ENCODE measurements around the gene EHD4. TPM values are rescaled to one million over a fixed set of nuclear protein-coding genes. Genes with fewer than 3 reads are reported as not detected.

The EHD4 gene
- total RNA-seq, 1 donor from 2014 or later, result 64.9 TPM

DNA sequence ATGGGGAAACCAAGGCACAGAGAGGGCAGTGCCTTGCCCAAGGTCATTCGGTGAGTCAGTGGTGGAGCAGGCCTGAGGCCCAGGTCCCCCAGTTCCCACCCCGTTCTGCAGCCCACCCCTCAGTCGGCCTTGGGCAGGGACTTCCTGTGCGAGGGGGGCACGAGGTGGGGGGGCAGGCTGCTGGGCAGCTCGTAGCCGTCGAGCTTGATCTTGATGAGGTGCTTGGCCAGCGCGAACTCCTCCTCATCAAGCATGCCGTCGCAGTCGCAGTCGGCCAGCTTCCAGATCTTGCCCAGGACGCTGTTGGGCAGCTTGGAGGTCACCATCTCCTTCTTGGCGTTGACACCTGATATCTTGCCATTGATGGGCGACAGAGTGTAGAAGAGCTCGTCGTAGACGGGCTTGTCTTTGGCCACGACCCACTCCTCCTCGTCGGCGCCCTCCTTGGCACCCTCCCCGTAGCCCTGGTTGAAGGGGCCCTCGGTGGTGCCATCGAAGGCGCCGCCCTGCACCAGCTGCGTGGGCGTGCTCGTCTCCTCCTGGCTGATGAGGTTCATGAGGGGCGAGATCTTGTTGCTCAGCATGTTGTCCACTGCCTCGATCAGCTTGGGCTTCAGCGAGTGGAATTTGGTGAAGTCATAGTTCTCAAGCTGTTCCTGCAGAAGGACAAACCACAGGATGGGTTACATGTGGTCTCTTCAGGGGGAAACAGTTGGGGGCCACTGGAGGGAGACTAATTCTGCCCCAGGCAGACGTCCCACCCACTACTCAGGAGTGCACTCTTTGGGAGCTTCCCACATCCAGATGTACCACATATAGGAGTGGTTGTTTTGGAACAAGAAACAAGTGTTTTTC is 71.6 kb downstream of the EHD4 start:
- H3K27ac Mint-ChIP-seq (ENCODE audit: unreplicated experiment), result no peak overlapping the region
- H3K9me3 Mint-ChIP-seq (ENCODE audit: unreplicated experiment), result no peaks in the 10 kb centered on the region
- TF ChIP-seq, protein P1, sequence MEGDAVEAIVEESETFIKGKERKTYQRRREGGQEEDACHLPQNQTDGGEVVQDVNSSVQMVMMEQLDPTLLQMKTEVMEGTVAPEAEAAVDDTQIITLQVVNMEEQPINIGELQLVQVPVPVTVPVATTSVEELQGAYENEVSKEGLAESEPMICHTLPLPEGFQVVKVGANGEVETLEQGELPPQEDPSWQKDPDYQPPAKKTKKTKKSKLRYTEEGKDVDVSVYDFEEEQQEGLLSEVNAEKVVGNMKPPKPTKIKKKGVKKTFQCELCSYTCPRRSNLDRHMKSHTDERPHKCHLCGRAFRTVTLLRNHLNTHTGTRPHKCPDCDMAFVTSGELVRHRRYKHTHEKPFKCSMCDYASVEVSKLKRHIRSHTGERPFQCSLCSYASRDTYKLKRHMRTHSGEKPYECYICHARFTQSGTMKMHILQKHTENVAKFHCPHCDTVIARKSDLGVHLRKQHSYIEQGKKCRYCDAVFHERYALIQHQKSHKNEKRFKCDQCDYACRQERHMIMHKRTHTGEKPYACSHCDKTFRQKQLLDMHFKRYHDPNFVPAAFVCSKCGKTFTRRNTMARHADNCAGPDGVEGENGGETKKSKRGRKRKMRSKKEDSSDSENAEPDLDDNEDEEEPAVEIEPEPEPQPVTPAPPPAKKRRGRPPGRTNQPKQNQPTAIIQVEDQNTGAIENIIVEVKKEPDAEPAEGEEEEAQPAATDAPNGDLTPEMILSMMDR (IDR thresholded peaks at IDR 0.05; ENCODE audit: unreplicated experiment), result no peak
- H3K36me3 Mint-ChIP-seq (ENCODE audit: low read depth, unreplicated experiment), result peaks cover 47% of the 10 kb centered on the region
- no peak overlapping the region for H3K4me3 Mint-ChIP-seq (ENCODE audit: unreplicated experiment)
- no peak for DNase-seq (ENCODE audit: low spot score)
- peaks cover 7% of the 10 kb centered on the region for H3K27me3 Mint-ChIP-seq (ENCODE audit: unreplicated experiment)
- H3K4me1 Mint-ChIP-seq (ENCODE audit: unreplicated experiment), result peaks cover 7% of the 10 kb centered on the region

DNA sequence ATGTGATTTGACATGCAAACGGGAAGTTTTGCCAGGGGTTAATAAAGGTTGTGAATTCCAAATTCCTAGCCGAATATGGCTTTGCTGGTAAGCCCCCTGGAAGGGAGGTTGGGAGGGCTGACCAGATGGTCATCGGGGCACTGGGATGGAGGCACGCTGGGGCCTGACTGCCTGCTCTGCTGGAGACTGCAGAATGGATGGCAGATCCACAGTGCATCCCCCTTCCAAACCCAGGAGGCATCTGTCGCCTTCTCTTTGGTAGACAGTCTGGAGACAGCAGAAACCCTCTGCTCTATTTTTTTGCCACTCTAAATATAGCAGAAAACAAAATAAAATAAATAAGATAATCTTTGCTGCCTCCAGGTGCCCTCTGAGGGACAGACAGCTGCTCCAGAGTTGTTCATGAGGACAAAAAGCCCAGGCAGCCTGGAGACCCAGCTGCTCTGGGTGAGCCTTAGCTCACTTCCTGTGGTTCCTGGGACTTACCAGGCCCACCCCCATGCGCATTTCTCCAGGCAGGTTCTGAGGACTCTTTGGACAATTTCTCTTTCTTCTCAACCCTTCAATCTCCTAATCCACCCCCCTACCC is 72.4 kb downstream of the EHD4 start:
- peaks cover 41% of the 10 kb centered on the region for H3K36me3 Mint-ChIP-seq (ENCODE audit: low read depth, unreplicated experiment)
- no peak overlapping the region for H3K27ac Mint-ChIP-seq (ENCODE audit: unreplicated experiment)
- H3K4me1 Mint-ChIP-seq (ENCODE audit: unreplicated experiment), result peaks cover 12% of the 10 kb centered on the region
- no peaks in the 10 kb centered on the region for H3K9me3 Mint-ChIP-seq (ENCODE audit: unreplicated experiment)
- H3K27me3 Mint-ChIP-seq (ENCODE audit: unreplicated experiment), result peaks cover 13% of the 10 kb centered on the region
- TF ChIP-seq, protein P1 (IDR thresholded peaks at IDR 0.05; ENCODE audit: unreplicated experiment), result no peak
- no peak overlapping the region for H3K4me3 Mint-ChIP-seq (ENCODE audit: unreplicated experiment)
- DNase-seq (ENCODE audit: low spot score), result no peak

DNA sequence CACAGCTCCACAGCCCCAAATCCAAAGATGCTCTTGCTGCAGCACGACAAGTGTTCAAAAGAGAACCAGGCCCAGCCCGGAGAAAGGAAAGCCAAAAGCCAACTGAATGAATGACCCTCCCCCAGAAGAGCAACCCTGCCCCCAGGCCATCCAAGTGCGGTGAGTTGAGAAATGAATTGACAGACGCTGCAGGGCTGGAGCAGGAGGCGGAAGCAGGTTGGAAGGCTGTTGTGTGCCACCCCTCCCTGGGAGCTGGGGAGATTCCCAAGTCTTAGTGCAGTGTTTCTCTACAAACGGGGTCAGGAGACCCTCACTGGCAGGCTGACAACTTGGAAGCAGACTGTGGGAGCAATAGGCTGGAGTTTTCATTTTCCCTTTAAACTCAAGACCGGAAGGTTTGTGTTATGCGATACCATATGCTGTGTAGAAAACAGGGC is 75.0 kb downstream of the EHD4 start:
- H3K36me3 Mint-ChIP-seq (ENCODE audit: low read depth, unreplicated experiment), result peaks cover 40% of the 10 kb centered on the region
- no peaks in the 10 kb centered on the region for H3K9me3 Mint-ChIP-seq (ENCODE audit: unreplicated experiment)
- TF ChIP-seq, protein P1 (IDR thresholded peaks at IDR 0.05; ENCODE audit: unreplicated experiment), result no peak
- peaks cover 12% of the 10 kb centered on the region for H3K27me3 Mint-ChIP-seq (ENCODE audit: unreplicated experiment)
- no peak for DNase-seq (ENCODE audit: low spot score)
- H3K4me3 Mint-ChIP-seq (ENCODE audit: unreplicated experiment), result no peak overlapping the region
- H3K27ac Mint-ChIP-seq (ENCODE audit: unreplicated experiment), result no peak overlapping the region
- peaks cover 5% of the 10 kb centered on the region for H3K4me1 Mint-ChIP-seq (ENCODE audit: unreplicated experiment)

GRCh38 chr15:41896566-41896965 is 75.8 kb downstream of the EHD4 start:
- Mint-ChIP-seq H3K27me3 (ENCODE audit: unreplicated experiment) (peaks cover 14% of the 10 kb centered on the region), H3K36me3 (ENCODE audit: low read depth, unreplicated experiment) (peaks cover 33% of the 10 kb centered on the region), H3K4me1 (ENCODE audit: unreplicated experiment) (peaks cover 5% of the 10 kb centered on the region), H3K9me3 (ENCODE audit: unreplicated experiment) (no peaks in the 10 kb centered on the region), H3K4me3 (ENCODE audit: unreplicated experiment) (no peak overlapping the region), H3K27ac (ENCODE audit: unreplicated experiment) (no peak overlapping the region)
- DNase-seq (ENCODE audit: low spot score), result no peak
- TF ChIP-seq, protein P1 (IDR thresholded peaks at IDR 0.05; ENCODE audit: unreplicated experiment), result no peak

- Mint-ChIP-seq H3K27me3 (ENCODE audit: unreplicated experiment) (peaks cover 14% of the 10 kb centered on the region), H3K36me3 (ENCODE audit: low read depth, unreplicated experiment) (peaks cover 29% of the 10 kb centered on the region), H3K4me3 (ENCODE audit: unreplicated experiment) (no peak overlapping the region), H3K27ac (ENCODE audit: unreplicated experiment) (no peak overlapping the region), H3K9me3 (ENCODE audit: unreplicated experiment) (no peaks in the 10 kb centered on the region), H3K4me1 (ENCODE audit: unreplicated experiment) (peaks cover 5% of the 10 kb centered on the region)
- TF ChIP-seq, protein P1 (IDR thresholded peaks at IDR 0.05; ENCODE audit: unreplicated experiment), result no peak
- DNase-seq (ENCODE audit: low spot score), result no peak
Observed at GRCh38 chr15:41895957-41896356, 76.4 kb downstream of the EHD4 start.
